DND-41 (cell line): Measurements from ENCODE around the gene NNMT.

ENCODE experiments used
- ATAC-seq: fragments of 200-7000 bp; cut with Tn5 transposase; 3 replicates; pipeline ENCODE4 v1.9.1; 2021; ENCODE audit warnings: low read depth; ENCODE audit not compliant: insufficient read depth
- DNase-seq: peaks from one replicate; pipeline ENCODE4 v3.0.0-alpha.2; 2020
- H2AFZ ChIP-seq: 2 replicates; pipeline ENCODE4 v1.6.0; 2012; ENCODE audit warnings: low read depth, low read length
- H3K27ac ChIP-seq: 2 replicates; pipeline ENCODE4 v1.5.1; 2012; ENCODE audit warnings: low read length, inconsistent platforms
- H3K27me3 ChIP-seq: fragments of 200-600 bp; sonication (generic); 2 replicates; pipeline ENCODE4 v1.6.0; 2012; ENCODE audit warnings: low read length, mild to moderate bottlenecking, inconsistent platforms; ENCODE audit not compliant: insufficient read depth, poor library complexity
- H3K36me3 ChIP-seq: 2 replicates; pipeline ENCODE4 v1.5.1; 2012; ENCODE audit warnings: low read length, inconsistent platforms; ENCODE audit not compliant: insufficient read depth
- H3K4me1 ChIP-seq: 2 replicates; pipeline ENCODE4 v1.5.1; 2012; ENCODE audit warnings: mild to moderate bottlenecking, low read length; ENCODE audit not compliant: insufficient read depth
- H3K4me2 ChIP-seq: 2 replicates; pipeline ENCODE4 v1.6.0; 2012; ENCODE audit warnings: mild to moderate bottlenecking, moderate library complexity, low read length, inconsistent platforms; ENCODE audit not compliant: insufficient read depth
- H3K4me3 ChIP-seq, 2 experiments: fragments of 200-600 bp in 1 of 2; shearing (Covaris generic) in 1 of 2; 2 replicates each; pipeline ENCODE4 v1.5.1; 2012 to 2016; ENCODE audit warnings: inconsistent platforms in 2 of 2, low read length in 2 of 2, mild to moderate bottlenecking in 2 of 2, low read depth in 1 of 2, moderate library complexity in 1 of 2
- H3K79me2 ChIP-seq: 2 replicates; pipeline ENCODE4 v1.6.0; 2012; ENCODE audit warnings: low read length, inconsistent platforms; ENCODE audit not compliant: insufficient read depth
- H3K9ac ChIP-seq: 2 replicates; pipeline ENCODE4 v1.6.0; 2012; ENCODE audit warnings: low read depth, mild to moderate bottlenecking, inconsistent platforms, low read length, moderate library complexity
- H3K9me3 ChIP-seq: 2 replicates; pipeline ENCODE4 v1.5.1; 2012; ENCODE audit warnings: low read length, moderate library complexity, mild to moderate bottlenecking, inconsistent platforms; ENCODE audit not compliant: insufficient read depth, severe bottlenecking
- H4K20me1 ChIP-seq: 2 replicates; pipeline ENCODE4 v1.6.0; 2012; ENCODE audit warnings: low read length; ENCODE audit not compliant: insufficient read depth
- CTCF ChIP-seq: IDR thresholded peaks from 2 replicates; pipeline ENCODE4 v1.5.1; 2012; ENCODE audit warnings: borderline replicate concordance, low read length, moderate library complexity, mild to moderate bottlenecking; ENCODE audit not compliant: poor library complexity, severe bottlenecking; ENCODE audit errors: extremely low read depth
- EZH2 ChIP-seq: IDR thresholded peaks from 3 replicates; pipeline ENCODE4 v1.6.1; 2012; ENCODE audit warnings: borderline replicate concordance, low read depth, mild to moderate bottlenecking, moderate library complexity, low read length, inconsistent platforms; ENCODE audit not compliant: severe bottlenecking

Gene NNMT

DNA sequence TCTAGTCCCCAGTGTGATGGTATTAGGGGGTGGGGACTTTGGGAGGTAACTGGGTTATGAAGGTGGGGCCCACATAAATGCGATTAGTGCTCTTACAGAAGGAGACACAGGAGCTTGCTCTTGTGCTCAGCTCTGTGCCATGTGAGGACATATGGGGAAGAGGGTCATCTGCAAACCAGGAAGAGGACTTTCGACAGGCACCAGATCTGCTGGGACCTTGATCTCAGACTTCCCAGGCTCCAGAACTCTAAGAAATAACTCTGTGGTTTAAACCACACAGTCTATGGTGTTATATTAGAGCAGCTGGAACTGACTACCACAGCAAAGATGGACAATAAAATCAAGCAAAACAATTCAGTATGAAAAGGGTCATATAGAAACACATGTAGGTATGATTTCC is 26.7 kb downstream of the NNMT start:
- no peak overlapping the region for H3K4me3 ChIP-seq
- no peaks in the 10 kb centered on the region for H3K36me3 ChIP-seq
- no peak for DNase-seq
- H3K4me1 ChIP-seq = no peaks in the 10 kb centered on the region
- no peak overlapping the region for H2AFZ ChIP-seq
- no peaks in the 10 kb centered on the region for H3K79me2 ChIP-seq
- TF ChIP-seq CTCF = no peak
- no peak for TF ChIP-seq EZH2
- ATAC-seq = no peak
- H3K27ac ChIP-seq = no peak overlapping the region
- no peaks in the 10 kb centered on the region for H3K9me3 ChIP-seq
- H4K20me1 ChIP-seq = no peaks in the 10 kb centered on the region
- no peak overlapping the region for H3K4me2 ChIP-seq
- no peak overlapping the region for H3K9ac ChIP-seq
- no peaks in the 10 kb centered on the region for H3K27me3 ChIP-seq

GRCh38 chr11:114326151-114326550 is 30.0 kb downstream of the NNMT start:
- no peaks in the 10 kb centered on the region for H4K20me1 ChIP-seq
- no peak overlapping the region for H3K27ac ChIP-seq
- no peak overlapping the region for H3K9ac ChIP-seq
- H3K27me3 ChIP-seq = no peaks in the 10 kb centered on the region
- H3K79me2 ChIP-seq = no peaks in the 10 kb centered on the region
- no peaks in the 10 kb centered on the region for H3K9me3 ChIP-seq
- H3K4me1 ChIP-seq = no peaks in the 10 kb centered on the region
- H2AFZ ChIP-seq = no peak overlapping the region
- TF ChIP-seq CTCF (no peak), EZH2 (no peak)
- H3K36me3 ChIP-seq = no peaks in the 10 kb centered on the region
- ATAC-seq = no peak
- no peak overlapping the region for H3K4me2 ChIP-seq
- H3K4me3 ChIP-seq = no peak overlapping the region
- DNase-seq = no peak

DNA sequence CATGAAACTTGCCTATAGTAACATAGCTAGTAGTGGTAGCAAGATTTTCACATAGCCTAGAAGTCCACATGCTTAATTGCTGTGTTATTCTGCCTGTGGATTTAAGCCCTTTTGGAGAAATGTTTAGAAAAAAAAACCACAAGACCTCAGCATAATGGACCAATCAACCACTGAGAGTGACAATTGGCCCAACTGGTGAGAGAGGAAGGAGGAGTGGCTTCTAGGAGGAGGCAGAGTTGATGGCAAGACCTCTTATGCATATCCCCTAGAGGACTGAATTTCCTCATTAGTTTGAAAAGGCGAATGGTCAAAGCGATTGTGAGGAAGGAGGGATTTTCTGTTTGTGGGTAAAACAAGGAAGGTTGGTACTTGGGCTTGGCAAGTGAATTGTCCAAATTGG is 30.6 kb downstream of the NNMT start:
- TF ChIP-seq EZH2 (no peak), CTCF (no peak)
- Histone ChIP-seq H3K4me3 (no peak overlapping the region), H3K79me2 (no peaks in the 10 kb centered on the region), H3K9me3 (no peaks in the 10 kb centered on the region), H3K4me2 (no peak overlapping the region), H3K27ac (no peak overlapping the region), H2AFZ (no peak overlapping the region), H3K36me3 (no peaks in the 10 kb centered on the region), H4K20me1 (no peaks in the 10 kb centered on the region), H3K9ac (no peak overlapping the region), H3K4me1 (no peaks in the 10 kb centered on the region), H3K27me3 (no peaks in the 10 kb centered on the region)
- ATAC-seq (no peak), DNase-seq (no peak)

GRCh38 chr11:114330373-114330772 is 34.2 kb downstream of the NNMT start:
- Histone ChIP-seq H3K4me1 (no peaks in the 10 kb centered on the region), H2AFZ (no peak overlapping the region), H3K9ac (no peak overlapping the region), H3K4me3 (no peak overlapping the region), H3K27me3 (no peaks in the 10 kb centered on the region), H4K20me1 (no peaks in the 10 kb centered on the region), H3K36me3 (no peaks in the 10 kb centered on the region), H3K27ac (no peak overlapping the region), H3K4me2 (no peak overlapping the region), H3K79me2 (no peaks in the 10 kb centered on the region), H3K9me3 (no peaks in the 10 kb centered on the region)
- no peak for TF ChIP-seq EZH2
- no peak for TF ChIP-seq CTCF
- ATAC-seq (no peak), DNase-seq (no peak)
